DMS114 treated with DMSO at 0.1 percent for 48 hours (cell line): ENCODE results near the gene HSPG2.

ENCODE experiments used
- DNase-seq: peaks from one replicate; lab custom pipeline; 2025; ENCODE audit not compliant: unreplicated experiment; lab: John Stamatoyannopoulos, UW

HSPG2 gene

DNA sequence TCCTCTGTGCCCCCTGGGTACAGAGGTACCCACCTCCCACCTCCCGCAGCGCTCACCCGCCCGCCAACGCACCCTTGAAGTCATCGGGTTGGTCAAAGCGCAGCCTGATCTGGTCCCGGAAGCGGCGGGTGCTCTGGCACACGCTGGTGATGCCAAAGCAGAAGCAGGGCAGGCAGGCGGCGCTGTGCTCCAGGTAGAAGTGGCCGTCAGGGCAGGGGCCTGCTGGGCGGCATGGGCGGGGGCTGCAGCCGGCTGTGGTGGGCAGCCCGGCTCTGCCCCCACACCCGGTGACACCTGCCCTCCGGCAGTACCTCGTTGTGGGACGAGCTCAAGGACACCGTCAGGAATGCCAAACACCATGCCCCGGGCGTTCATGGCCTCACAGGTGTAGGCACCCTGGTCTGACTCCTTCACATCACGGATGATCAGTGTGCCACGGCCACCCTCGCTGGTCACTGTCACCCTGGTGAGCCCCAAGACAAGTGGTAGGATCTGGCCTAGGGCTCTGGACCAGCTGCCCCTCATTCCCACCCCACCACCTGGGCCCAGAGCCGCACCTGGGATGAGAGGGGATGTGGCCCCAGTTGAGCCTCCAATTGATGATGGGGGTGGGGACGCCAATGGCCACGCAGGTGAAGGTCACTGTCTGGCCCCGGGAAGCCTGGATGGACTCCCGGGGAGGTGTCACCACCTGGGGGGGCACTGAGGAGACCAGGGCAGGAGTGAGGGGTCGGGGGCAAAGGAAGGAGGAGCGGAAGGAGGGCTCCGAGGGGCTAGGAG is 52.5 kb downstream of the HSPG2 start:
- DNase-seq = no peak

DNA sequence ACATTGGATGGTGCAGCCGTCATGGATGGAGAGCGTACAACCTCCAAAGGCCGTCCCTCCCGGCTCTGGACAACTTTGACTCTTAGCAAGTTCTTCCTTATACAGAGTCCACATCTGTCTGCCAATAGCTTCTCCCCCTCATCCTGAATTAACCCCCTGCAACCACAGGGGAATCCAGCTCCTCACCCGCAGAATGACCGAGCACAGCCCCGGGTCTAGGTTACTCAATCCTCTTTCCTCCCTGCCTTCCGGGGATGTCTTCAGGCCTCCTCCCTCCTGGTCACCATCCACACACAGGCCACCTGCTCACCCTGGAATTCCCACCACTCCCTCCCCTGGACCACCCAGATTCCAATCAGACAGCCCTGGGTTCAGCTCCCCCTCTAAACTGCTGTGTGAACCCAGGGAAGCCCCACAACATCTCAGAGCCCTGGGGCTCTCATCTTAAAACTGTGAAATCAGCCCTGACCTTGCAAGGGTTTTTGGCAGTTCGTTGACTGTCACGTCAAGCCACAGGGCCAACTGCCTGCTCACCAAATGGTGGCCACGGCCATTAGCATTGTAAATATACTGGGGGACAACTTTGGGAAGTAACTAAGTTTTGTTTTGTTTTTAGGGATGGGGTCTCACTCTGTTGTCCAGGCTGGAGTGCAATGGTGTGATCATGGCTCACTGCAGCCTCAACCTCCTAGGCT is 54.2 kb downstream of the HSPG2 start:
- DNase-seq = no peak

DNA sequence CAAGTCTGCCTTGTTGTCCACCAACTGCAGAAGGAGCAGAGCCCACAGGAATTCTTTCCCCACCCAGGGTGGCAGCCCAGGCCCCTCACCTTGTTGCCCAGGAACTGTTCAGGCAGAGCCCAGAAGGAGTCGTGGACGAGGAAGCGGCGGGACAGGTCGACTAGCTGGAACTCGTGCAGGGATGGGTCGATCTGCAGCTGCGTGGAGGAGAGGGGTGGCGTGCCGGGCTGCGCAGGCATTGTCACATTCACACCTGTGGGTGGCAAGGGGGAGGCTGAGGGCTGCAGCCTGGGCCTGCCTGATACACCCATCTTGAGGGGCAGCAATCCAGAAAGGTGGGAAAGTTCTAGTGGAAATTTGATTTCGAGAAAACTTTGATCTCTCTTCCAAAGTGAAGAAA is 55.9 kb downstream of the HSPG2 start:
- no peak for DNase-seq

DNA sequence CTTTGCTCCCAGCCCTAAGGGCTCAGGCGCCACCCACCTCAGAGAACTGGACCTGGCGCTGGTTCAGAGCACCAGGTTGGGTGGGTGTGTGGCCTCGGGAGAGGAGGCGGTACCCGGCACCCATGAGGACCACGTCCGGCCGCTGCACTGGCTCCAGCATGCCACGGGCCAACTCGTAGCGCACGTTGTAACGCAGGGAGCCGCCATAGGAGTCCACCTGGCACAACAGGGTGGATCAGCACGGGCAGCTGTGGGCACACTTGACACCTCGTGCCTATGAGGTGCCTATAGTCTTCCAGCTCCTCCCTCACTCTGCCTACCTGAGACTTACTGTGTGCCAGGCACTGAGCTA is 56.5 kb downstream of the HSPG2 start:
- no peak for DNase-seq

DNA sequence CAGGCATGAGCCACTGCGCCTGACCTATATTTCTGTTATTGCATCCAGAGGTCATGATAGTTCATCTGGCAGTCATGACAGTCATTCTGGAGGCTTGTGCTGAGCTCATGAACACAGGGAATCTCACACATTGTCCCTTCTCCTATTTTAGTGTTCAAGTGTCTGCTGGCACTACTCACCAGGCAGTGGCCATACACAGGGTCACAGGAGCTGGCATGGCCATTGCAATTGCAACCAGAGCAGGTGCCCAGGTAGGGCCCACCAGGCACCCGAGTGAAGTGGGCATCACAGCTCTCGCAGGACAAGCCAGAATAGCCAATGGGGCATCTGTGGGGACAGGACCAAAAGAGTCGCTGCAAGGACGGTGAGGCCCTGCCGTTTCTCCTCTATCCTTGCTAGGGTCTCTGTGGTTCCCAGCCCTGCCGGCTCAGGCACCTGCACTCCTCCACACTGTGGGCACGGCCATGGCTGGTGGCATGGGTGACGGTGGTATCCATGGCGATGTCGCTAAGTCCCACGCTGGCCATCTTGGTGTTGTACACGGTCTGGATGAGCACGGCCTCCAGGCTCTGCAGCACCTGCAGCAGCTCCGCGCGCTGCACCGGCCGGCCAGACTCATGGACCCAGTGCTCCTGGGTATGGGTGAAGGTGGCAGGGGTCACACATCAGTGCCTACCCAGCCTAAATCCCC is 57.0 kb downstream of the HSPG2 start:
- DNase-seq = no peak

DNA sequence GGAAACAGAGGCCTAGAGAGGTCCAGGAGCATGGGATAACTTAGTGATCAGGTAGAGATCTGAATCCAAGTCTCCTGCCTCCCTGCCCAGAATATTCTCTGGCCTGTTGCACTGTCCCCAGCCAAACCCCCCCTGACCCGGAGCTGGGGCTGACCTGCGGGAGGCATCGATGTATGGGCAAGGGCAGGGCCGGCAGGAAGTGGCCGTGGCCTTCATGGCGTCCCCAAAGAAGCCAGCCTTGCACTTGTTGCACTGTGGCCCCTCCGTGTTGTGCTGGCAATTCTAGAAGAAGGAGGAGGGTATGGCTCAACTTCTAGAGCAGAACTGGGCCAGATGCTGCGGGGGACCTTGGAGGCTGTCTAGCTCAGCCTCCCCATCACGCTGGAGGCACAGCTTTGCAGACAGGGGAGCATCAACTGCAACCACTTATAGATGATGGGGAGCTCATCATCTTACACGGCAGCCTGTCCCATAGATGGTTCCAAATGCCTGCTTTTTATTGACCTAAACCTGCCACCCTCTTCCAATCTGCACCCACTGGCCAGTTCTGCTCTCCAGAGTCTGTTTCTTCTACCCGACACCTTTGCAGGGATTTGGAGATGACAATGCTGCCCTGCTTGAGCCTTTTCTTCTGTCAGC is 58.2 kb downstream of the HSPG2 start:
- no peak for DNase-seq

DNA sequence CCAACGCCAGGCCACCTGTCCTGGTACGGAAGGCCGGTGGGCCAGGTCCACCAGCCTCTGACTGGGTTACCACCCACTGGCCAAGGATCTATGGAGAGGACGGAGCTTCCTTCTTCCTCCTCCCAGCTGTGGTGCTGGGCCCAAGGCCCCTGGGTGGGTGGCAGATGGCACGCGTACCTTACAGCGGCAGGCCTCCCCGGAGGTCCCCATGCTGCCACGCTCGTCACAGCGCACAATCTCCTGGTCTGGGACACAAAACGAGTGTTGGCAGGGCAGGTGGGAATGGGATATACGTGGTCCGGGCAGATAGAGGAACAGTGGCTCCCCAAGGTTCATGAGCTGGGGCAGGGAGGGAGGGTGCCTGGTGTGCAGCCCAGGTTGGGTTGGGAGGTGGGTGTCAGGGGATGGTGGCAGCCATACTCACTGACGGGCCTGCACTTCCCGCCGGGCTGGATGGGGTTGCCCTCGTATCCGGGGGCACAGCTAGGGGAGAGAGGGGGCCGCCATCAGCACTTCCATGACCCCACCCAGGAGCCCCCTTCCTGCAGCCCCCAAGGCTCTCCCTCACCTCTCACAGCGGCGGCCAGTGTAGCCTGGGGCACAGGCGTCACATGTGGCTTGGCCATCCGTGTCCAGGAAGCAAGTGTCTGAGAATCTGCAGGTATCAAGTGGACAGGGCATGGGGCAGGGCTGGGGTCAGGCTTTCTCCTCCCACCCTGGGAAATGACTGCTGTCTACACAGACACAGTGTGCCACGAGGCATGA is 58.9 kb downstream of the HSPG2 start:
- no peak for DNase-seq

DNA sequence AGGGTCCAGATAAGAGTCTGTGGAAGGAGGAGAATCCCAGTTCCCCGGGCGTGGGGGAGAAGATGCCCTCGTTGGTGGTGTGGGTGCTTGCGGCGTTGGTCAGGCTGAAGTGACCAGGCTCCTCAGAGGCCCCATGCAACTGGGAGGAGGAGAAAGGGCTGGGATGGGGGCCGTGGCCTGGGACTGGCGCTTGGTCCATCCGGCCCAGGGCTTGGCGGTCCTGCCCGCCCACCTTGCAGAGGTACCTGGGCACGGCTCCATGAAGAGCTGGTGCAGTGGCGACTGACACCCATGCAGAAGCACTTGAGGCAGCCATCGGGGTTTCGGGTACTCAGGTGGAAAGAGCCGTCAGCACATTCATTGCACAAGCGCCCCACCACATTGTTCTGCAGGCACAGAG is 60.8 kb downstream of the HSPG2 start:
- no peak for DNase-seq

DNA sequence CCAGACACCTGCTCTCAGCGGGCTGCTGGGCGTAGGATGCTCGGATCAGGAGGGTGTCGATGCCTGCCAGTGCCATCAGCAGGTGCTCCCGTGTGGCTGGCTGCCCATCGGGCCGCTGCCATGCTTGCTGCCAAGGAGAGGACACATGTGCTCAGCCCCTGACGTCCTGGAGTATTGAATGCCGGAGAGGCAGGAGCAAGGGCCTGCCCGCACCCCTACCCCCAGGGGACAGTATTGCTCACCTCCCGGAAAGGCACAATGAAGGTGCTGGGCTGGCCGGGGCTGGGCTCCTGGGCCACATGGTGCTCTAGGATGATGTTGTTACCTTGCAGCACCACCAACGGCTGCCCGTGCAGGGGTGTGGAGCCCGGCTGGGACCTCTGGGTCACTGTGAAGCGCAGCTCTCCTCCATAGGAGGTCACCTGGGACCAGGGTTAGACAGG is 61.5 kb downstream of the HSPG2 start:
- no peak for DNase-seq

DNA sequence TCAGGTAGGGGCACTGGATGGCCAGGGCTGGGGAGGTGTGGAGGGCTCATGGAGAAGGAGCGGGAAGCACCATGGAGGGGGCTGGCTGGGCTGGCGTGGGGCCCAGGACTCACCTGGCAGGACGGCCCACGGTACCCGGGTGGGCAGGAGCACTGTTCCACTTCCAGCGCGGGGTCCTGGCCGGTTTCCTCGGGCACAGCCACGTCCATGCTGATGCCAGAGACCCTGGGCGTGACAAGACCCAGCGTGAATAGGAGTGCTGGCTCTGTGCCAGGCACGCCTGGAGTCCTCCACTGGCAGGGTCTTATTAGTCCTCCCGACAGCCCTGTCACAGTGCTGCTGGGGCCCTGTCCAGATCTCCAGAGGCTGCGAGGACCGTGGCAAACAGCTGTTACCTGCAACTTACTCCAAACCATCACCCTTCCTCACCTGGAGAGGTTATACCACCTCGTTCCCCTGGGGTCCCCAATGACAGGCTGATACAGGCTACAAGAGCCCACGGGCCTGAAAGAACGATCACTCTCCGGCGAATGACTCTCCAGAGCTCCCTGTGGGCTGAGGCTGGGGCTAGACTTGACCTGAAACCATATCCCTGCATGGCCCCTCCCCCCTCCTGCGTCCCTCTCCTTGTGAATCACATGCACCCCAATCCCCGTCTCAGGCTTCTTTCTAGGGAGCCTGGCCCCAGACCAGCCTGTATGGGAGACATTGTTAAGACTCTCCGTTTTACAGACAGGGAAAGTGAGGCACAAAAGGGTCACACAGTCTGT is 62.1 kb downstream of the HSPG2 start:
- no peak for DNase-seq

DNA sequence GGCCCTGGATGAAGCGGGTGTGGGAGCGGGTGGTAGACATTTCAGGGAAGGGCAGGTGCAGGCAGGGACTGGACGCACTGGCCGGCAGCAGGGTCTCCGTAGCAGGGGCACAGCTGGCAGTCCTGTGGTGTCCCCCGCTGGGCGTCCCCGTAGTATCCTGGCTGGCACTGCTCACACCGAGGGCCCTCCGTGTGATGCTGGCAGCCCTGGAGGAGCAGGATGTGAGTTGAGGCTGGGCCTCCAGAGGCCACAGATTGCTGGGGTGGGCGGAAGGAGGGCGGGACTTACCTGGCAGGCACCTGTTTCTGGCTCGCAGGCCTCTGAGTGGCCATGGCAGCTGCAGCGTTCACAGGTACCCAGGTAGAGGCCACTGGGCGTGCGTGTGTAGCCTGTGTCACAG is 62.8 kb downstream of the HSPG2 start:
- DNase-seq = no peak

DNA sequence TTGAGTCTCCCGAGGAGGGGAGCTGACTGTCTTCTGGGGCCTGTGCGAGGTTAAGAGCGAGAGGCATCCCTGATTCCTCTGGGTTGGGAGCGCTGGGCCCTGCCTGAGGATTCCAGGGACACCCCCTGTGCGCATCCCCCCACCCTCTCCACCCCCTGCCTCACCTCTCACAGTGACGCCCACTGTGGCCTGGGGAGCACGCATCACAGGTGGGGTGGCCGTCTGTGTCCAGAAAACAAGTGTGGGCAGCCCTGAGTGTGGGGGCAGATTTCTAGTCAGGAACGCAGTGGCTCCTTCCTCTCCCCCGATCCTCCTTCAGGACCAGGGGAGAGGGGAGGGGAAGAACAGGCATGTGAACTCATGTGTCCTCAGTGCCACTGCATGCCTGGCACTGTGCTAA is 63.3 kb downstream of the HSPG2 start:
- no peak for DNase-seq

DNA sequence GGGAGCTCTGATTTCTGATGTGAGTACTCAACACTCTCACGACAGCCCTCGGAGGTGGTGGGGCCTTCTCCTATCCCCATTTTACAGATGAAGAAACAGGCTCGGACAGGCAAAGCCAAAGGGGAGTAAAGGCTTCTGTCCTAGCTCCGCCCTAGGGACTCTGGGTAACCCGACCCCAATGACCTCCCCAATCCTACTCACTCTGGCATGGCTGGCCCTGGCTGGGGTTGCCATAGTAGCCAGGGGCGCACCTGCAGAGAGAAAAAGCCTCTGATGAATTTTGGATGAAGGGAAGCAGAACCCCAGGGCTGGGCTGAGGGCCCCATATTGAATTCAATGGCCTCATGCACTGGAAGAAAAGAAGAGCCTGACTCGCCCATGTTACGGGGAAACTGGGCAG is 63.9 kb downstream of the HSPG2 start:
- DNase-seq = no peak

DNA sequence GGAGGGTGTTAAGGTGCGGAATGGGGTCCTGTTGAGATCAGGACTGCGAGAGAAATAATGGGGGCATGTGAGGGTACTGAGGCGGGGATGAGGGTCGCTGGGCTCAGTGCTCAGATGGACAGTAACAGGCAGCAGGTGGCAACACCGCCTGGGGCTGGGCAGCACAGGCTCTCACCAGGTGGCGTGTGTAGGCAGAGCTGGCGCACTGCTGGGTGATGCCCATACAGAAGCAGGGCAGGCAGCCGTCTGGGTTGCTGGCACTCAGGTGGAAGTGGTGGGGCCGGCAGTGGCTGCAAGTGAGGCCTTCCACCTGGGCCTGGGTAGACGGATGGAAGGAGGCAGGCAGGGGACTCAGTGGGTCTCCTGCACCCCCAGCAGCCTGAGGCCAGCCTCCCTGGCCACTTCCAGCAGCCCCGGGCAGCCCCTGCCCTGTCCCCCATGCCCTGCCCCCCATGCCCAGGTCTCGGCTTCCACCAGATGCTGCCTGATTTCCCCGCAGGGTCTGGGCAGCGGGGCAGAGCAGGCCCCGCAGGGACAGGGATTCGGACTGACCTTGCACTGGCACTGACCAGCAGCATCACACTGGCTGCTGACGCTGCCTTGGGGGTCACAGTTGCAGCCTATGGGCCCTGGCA is 64.5 kb downstream of the HSPG2 start:
- DNase-seq = no peak

DNA sequence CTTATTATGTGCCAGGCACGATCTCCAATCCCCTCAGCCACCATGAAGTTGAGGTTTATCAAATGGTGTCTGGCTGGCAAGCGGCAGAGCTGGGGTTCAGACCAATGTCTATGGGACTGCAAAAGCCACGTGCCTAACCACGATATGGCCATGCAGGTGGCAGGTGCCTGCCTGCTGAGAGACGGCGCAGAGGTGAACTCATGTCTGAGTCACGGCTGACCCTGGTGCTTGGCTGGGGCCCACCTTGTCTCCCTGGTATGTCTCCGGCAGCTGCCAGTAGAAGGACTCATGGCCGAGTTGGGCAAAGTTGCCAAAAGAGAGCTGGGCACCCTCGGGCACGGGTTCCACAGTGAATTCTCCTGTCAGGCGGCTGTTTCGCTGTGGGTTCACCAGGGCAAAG is 65.2 kb downstream of the HSPG2 start:
- no peak for DNase-seq

DNA sequence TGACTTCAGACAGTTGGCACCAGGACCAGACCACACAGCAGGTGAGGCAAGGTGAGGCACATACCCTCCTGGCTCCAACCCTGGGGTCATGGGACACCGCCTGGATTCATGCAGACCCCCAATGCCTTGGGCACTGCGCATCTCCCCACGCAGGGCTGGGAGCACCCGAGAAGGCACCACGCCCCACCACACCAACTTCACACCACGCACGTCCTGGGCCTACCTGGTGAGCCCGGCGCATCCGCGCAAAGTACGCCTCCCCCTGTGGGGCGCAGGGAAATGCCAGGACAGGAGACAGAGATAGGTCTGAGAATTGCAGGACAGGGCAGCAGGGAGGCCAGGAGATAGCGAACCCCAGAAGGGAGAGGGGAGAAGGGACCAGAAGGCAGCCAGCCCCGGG is 66.5 kb downstream of the HSPG2 start:
- DNase-seq = no peak

DNA sequence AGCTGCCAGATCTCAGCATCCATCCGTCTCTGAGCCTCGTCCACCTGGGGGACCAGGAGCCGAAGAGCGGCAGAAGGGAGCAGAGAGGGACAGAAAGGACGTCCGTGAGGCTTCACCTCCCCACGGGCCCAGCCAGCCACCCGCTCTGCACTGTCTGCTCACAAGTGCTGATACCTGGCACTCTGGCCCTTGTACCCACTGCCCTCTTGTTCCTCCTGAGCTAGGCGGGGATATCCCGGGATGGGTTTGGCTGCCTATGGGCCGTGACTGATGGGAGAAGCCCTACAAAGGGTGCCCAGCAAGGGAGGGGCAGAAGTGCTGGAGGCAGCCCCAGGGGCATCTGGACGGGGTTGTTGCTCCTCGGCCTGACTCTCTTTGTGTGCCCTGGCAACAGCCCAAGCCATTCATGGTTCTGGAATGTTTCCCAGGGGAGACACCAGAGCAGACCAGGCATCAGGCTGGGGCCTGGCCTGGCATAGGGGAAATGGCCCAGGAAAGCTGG is 67.4 kb downstream of the HSPG2 start:
- DNase-seq = no peak

DNA sequence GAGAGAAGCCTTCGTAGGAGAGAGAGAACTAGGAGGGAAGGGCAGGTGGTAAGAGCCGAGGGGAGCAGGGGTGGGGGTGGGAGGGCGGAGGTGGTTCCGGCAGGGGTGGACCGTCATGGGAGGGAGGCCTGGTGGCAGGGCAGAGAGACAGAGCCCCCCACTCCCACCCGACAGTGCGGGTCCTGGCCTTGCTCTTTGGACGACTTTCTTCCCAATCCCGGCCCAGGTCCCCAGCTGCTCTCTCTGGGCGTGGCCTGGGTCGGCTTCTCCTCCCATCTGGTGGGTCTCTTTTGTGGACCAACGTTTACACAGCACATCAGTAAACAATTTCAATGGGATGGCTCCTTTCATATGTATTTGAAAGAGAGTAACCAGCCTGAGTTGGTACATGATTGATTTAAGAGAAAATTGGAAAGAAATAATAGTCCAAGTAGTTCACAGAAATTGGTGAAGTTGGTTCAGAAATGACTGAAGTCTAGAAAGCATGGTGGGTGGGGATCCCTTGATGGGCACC is 68.1 kb downstream of the HSPG2 start:
- no peak for DNase-seq

DNA sequence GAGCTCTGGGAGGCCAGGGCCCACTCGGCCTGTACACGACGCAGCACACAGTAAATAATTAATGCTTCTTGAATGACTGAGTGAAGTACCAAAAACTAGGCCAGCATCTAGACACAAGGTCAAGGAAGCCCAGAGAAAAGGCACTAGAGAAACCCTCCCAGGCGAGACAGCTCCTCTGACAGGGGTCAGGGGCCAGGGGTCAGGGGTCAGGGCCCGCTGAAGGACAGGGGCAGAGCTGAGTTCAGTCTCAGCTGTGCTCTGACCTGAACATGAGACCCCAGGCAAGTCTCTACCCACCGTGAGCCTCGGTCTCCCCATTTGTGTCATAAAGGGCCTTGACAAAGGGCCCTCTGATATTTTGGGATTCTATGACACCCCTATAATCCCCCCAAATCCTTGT is 68.6 kb downstream of the HSPG2 start:
- no peak for DNase-seq
